ENCODE measurements around the gene APOBEC3H. TPM values are rescaled to one million over a fixed set of nuclear protein-coding genes. Genes with fewer than 3 reads are reported as not detected.

Gene APOBEC3H
- total and polyA plus RNA-seq, 2 donors, result 0.24 TPM; not detected in 1

GRCh38 chr22:39108487-39108886, 11.4 kb downstream of the APOBEC3H start:
- no peak overlapping the region for H3K4me3 ChIP-seq (ENCODE audit: low read depth, low read length)
- DNase-seq (ENCODE audit: extremely low spot score), result no peak
- H3K36me3 ChIP-seq (ENCODE audit: insufficient read depth), result no peaks in the 10 kb centered on the region
- no peaks in the 10 kb centered on the region for H3K4me1 ChIP-seq (ENCODE audit: insufficient read depth)
- H3K27ac ChIP-seq (ENCODE audit: low read depth), result no peak overlapping the region
- WGBS, result 92% methylated on average over 4 of the region's 4 CpGs

- 84% methylated on average over 9 of the region's 9 CpGs for WGBS
- no peak for DNase-seq (ENCODE audit: extremely low spot score)
- no peaks in the 10 kb centered on the region for H3K4me1 ChIP-seq (ENCODE audit: insufficient read depth)
- H3K4me3 ChIP-seq (ENCODE audit: low read depth, low read length), result no peak overlapping the region
- H3K36me3 ChIP-seq (ENCODE audit: insufficient read depth), result no peaks in the 10 kb centered on the region
- H3K27ac ChIP-seq (ENCODE audit: low read depth), result no peak overlapping the region
These were observed 12.3 kb downstream of the APOBEC3H start for GRCh38 chr22:39109361-39109760.

GRCh38 chr22:39110631-39111561, 13.9 kb downstream of the APOBEC3H start:
- WGBS, result 51% methylated on average over 15 of the region's 15 CpGs
- H3K27ac ChIP-seq (ENCODE audit: low read depth), result peak overlapping the region; percentile 34
- H3K4me1 ChIP-seq (ENCODE audit: insufficient read depth), result no peaks in the 10 kb centered on the region
- no peaks in the 10 kb centered on the region for H3K36me3 ChIP-seq (ENCODE audit: insufficient read depth)
- H3K4me3 ChIP-seq (ENCODE audit: low read depth, low read length), result no peak overlapping the region
- DNase-seq (ENCODE audit: extremely low spot score), result peak; percentile 49

GRCh38 chr22:39114112-39114511, 17.1 kb downstream of the APOBEC3H start:
- no peak overlapping the region for H3K27ac ChIP-seq (ENCODE audit: low read depth)
- no peaks in the 10 kb centered on the region for H3K36me3 ChIP-seq (ENCODE audit: insufficient read depth)
- no peaks in the 10 kb centered on the region for H3K4me1 ChIP-seq (ENCODE audit: insufficient read depth)
- WGBS, result 35% methylated on average over 6 of the region's 6 CpGs
- no peak overlapping the region for H3K4me3 ChIP-seq (ENCODE audit: low read depth, low read length)
- DNase-seq (ENCODE audit: extremely low spot score), result no peak

- no peak for DNase-seq (ENCODE audit: extremely low spot score)
- Histone ChIP-seq H3K4me1 (ENCODE audit: insufficient read depth) (no peaks in the 10 kb centered on the region), H3K4me3 (ENCODE audit: low read depth, low read length) (no peak overlapping the region), H3K27ac (ENCODE audit: low read depth) (no peak overlapping the region), H3K36me3 (ENCODE audit: insufficient read depth) (no peaks in the 10 kb centered on the region)
- WGBS, result 92% methylated on average over 2 of the region's 2 CpGs
These were observed 18.5 kb downstream of the APOBEC3H start for GRCh38 chr22:39115570-39115969.

- no peak for DNase-seq (ENCODE audit: extremely low spot score)
- Histone ChIP-seq H3K36me3 (ENCODE audit: insufficient read depth) (no peaks in the 10 kb centered on the region), H3K4me1 (ENCODE audit: insufficient read depth) (no peaks in the 10 kb centered on the region), H3K27ac (ENCODE audit: low read depth) (no peak overlapping the region), H3K4me3 (ENCODE audit: low read depth, low read length) (no peak overlapping the region)
- WGBS, result 83% methylated on average over 9 of the region's 9 CpGs
These were observed 19.1 kb downstream of the APOBEC3H start for GRCh38 chr22:39115977-39116621.

- WGBS, result 70% methylated on average over 14 of the region's 14 CpGs
- DNase-seq (ENCODE audit: extremely low spot score), result no peak
- no peaks in the 10 kb centered on the region for H3K36me3 ChIP-seq (ENCODE audit: insufficient read depth)
- H3K27ac ChIP-seq (ENCODE audit: low read depth), result no peak overlapping the region
- H3K4me1 ChIP-seq (ENCODE audit: insufficient read depth), result no peaks in the 10 kb centered on the region
- no peak overlapping the region for H3K4me3 ChIP-seq (ENCODE audit: low read depth, low read length)
These were observed 20.6 kb downstream of the APOBEC3H start for GRCh38 chr22:39117585-39118191.

- H3K4me1 ChIP-seq (ENCODE audit: insufficient read depth), result no peaks in the 10 kb centered on the region
- no peaks in the 10 kb centered on the region for H3K36me3 ChIP-seq (ENCODE audit: insufficient read depth)
- 93% methylated on average over 4 of the region's 4 CpGs for WGBS
- H3K4me3 ChIP-seq (ENCODE audit: low read depth, low read length), result no peak overlapping the region
- no peak overlapping the region for H3K27ac ChIP-seq (ENCODE audit: low read depth)
- DNase-seq (ENCODE audit: extremely low spot score), result no peak
These were observed 23.9 kb downstream of the APOBEC3H start for GRCh38 chr22:39120983-39121382.

GRCh38 chr22:39122772-39123470, 25.9 kb downstream of the APOBEC3H start:
- WGBS, result 94% methylated on average over 17 of the region's 17 CpGs

GRCh38 chr22:39123751-39124581, 26.9 kb downstream of the APOBEC3H start:
- no peaks in the 10 kb centered on the region for H3K36me3 ChIP-seq (ENCODE audit: insufficient read depth)
- H3K27ac ChIP-seq (ENCODE audit: low read depth), result no peak overlapping the region
- H3K4me1 ChIP-seq (ENCODE audit: insufficient read depth), result no peaks in the 10 kb centered on the region
- H3K4me3 ChIP-seq (ENCODE audit: low read depth, low read length), result no peak overlapping the region
- 24% methylated on average over 33 of the region's 33 CpGs for WGBS
- no peak for DNase-seq (ENCODE audit: extremely low spot score)

More at GRCh38 chr22:39122772-39123470, 25.9 kb downstream of the APOBEC3H start:
- Histone ChIP-seq H3K4me1 (ENCODE audit: insufficient read depth) (no peaks in the 10 kb centered on the region), H3K36me3 (ENCODE audit: insufficient read depth) (no peaks in the 10 kb centered on the region), H3K4me3 (ENCODE audit: low read depth, low read length) (no peak overlapping the region), H3K27ac (ENCODE audit: low read depth) (no peak overlapping the region)
- no peak for DNase-seq (ENCODE audit: extremely low spot score)

GRCh38 chr22:39125622-39126021, 28.6 kb downstream of the APOBEC3H start:
- H3K27ac ChIP-seq (ENCODE audit: low read depth), result no peak overlapping the region
- 94% methylated on average over 5 of the region's 5 CpGs for WGBS
- no peaks in the 10 kb centered on the region for H3K4me1 ChIP-seq (ENCODE audit: insufficient read depth)
- no peak for DNase-seq (ENCODE audit: extremely low spot score)
- H3K36me3 ChIP-seq (ENCODE audit: insufficient read depth), result no peaks in the 10 kb centered on the region
- no peak overlapping the region for H3K4me3 ChIP-seq (ENCODE audit: low read depth, low read length)

GRCh38 chr22:39128508-39128907, 31.5 kb downstream of the APOBEC3H start:
- Histone ChIP-seq H3K27ac (ENCODE audit: low read depth) (no peak overlapping the region), H3K36me3 (ENCODE audit: insufficient read depth) (no peaks in the 10 kb centered on the region), H3K4me1 (ENCODE audit: insufficient read depth) (no peaks in the 10 kb centered on the region), H3K4me3 (ENCODE audit: low read depth, low read length) (no peak overlapping the region)
- 94% methylated on average over 6 of the region's 6 CpGs for WGBS
- no peak for DNase-seq (ENCODE audit: extremely low spot score)

- DNase-seq (ENCODE audit: extremely low spot score), result no peak
- Histone ChIP-seq H3K4me1 (ENCODE audit: insufficient read depth) (no peaks in the 10 kb centered on the region), H3K4me3 (ENCODE audit: low read depth, low read length) (no peak overlapping the region), H3K36me3 (ENCODE audit: insufficient read depth) (peaks cover 3% of the 10 kb centered on the region), H3K27ac (ENCODE audit: low read depth) (no peak overlapping the region)
- 86% methylated on average over 4 of the region's 4 CpGs for WGBS
These were observed 32.0 kb downstream of the APOBEC3H start for GRCh38 chr22:39129081-39129480.

Measured in urinary bladder (tissue), 4 donors.